Esophagus (tissue), 2 donors: ENCODE data around the gene SPRED1. TPM values are rescaled to one million over a fixed set of nuclear protein-coding genes. Genes with fewer than 3 reads are reported as not detected.

ENCODE experiments used
- H3K27ac ChIP-seq, 2 donors: one replicate each; pipeline ENCODE4 v1.5.1; 2013; ENCODE audit warnings: low read depth in 2 of 2, mild to moderate bottlenecking in 2 of 2, inconsistent platforms in 1 of 2, low read length in 1 of 2, moderate library complexity in 1 of 2
- H3K27me3 ChIP-seq, 2 donors: one replicate each; pipeline ENCODE4 v1.6.1; 2013; ENCODE audit warnings: low read length in 2 of 2, control low read depth in 1 of 2, mild to moderate bottlenecking in 1 of 2; ENCODE audit not compliant: insufficient read depth in 2 of 2, control insufficient read depth in 1 of 2
- H3K36me3 ChIP-seq, 2 donors: one replicate each; pipeline ENCODE4 v1.6.1; 2013; ENCODE audit warnings: low read length in 1 of 2; ENCODE audit not compliant: control insufficient read depth in 2 of 2, insufficient read depth in 2 of 2
- H3K4me1 ChIP-seq, 2 donors: one replicate each; pipeline ENCODE4 v1.6.1; 2013; ENCODE audit warnings: low read length in 1 of 2; ENCODE audit not compliant: control insufficient read depth in 2 of 2, insufficient read depth in 2 of 2
- H3K4me3 ChIP-seq, 2 donors: one replicate each; pipeline ENCODE4 v1.5.1; 2013; ENCODE audit warnings: low read length in 2 of 2, mild to moderate bottlenecking in 2 of 2, low read depth in 1 of 2, moderate library complexity in 1 of 2
- H3K9me3 ChIP-seq, 2 donors: one replicate each; pipeline ENCODE4 v1.6.1; 2013; ENCODE audit warnings: mild to moderate bottlenecking in 2 of 2, low read depth in 1 of 2, low read length in 1 of 2, moderate library complexity in 1 of 2; ENCODE audit not compliant: control insufficient read depth in 2 of 2, insufficient read depth in 1 of 2
- WGBS, 2 donors: extraction: QIAGEN DNeasy Blood & Tissue Kit; methylation state at CpG; one replicate each; pipeline ENCODE4 v1.1.7; 2013; 5-methylcytosine and 5-hydroxymethylcytosine counted together
- polyA plus RNA-seq, 2 donors: library from polyadenylated mRNA; stranded (reverse); fragments of 200-250 nt; gene quantifications; one replicate each; pipeline ENCODE4 v1.2.3, GENCODE V29; 2013
- donor health status: healthy with polysubstance abuse.
- donor health status: Bipolar disorder and iron deficiency.

Gene SPRED1
- polyA plus RNA-seq, 2 donors: 1.7 to 2.3 TPM

DNA sequence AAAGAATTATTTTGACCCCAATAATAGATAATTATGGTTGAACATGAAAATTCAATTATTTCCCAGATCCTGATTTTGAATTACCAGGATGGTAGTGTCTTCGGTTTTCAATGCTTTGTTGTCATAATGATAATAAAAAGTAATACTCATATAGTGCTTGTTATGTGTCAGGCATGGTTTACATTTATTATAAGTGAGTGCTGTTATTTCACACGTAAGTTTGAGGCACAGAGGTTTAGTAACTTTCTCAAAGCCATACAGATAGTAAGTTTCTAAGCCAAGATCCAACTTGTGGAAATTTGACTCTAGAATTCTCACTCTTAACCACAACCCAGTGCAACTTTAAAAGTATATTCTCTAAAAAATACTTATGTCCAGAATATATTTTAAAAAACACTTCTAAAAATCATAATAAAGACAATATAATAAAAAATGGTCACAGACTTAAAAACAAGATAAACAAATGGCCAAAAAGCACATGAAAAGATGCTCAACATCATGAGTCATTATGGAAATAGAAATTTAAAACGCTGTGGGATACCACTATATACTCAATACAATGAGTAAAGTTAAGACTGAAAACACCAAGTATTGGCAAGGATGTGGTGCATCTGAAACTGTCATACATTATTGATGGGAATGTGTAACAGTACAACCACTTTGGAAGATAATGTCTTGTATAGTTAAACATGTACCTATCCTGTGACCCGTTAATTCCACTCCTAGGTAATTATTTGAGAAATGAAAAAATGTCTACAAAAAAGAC lies 45.2 kb downstream of the SPRED1 start:
- H3K4me1 ChIP-seq: no peaks in the 10 kb centered on the region

DNA sequence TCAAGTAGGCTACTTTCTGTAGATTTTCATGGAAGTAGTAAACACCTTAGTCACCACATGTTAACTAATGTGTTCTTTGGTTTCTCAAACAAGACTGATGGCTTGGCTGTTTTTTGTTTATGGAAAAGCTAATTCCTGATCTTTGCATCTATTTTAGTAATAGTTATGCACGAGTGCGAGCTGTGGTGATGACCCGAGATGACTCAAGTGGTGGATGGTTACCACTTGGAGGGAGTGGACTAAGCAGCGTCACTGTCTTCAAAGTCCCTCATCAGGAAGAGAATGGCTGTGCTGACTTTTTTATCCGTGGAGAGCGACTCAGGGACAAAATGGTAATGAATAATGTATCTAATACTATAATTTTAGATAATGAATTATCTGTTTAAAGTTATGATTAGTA lies 46.6 kb downstream of the SPRED1 start:
- WGBS, 2 donors: 83 to 86% methylated on average over 6 of the region's 6 CpGs
- no peaks in the 10 kb centered on the region for H3K4me1 ChIP-seq

More for the DNA sequence above, 45.2 kb downstream of the SPRED1 start:
- Histone ChIP-seq H3K4me3 (no peak overlapping the region), H3K27me3 (no peaks in the 10 kb centered on the region), H3K9me3 (no peaks in the 10 kb centered on the region), H3K27ac (no peak overlapping the region), H3K36me3 (peaks cover 0 to 2% of the 10 kb centered on the region in 2 donors)
- 59 to 64% methylated on average over 4 of the region's 4 CpGs for WGBS, 2 donors

DNA sequence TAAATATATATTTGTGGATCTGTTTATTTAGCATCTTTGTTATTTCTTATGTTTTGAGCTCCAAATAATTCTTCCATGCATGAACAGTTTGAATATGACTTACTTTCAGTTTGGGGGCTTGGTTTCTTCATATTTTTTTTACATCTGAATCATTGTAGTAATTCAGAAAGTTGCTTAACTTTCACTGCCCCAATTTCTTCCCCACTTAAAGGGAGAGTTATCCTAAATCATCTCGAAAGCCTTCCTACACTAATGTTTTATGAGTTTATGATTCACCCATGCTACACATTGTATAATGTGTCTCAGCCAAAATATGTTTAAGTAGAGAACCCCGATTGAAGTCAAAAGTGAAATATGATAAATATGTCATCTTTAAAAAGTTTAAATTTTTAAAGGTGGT lies 47.8 kb downstream of the SPRED1 start:
- no peaks in the 10 kb centered on the region for H3K4me1 ChIP-seq
- H3K27me3 ChIP-seq: no peaks in the 10 kb centered on the region
- peaks cover 0 to 2% of the 10 kb centered on the region in 2 donors for H3K36me3 ChIP-seq
- no peak overlapping the region for H3K27ac ChIP-seq
- WGBS, 2 donors: 71 to 78% methylated on average over 2 of the region's 2 CpGs
- no peak overlapping the region for H3K4me3 ChIP-seq
- H3K9me3 ChIP-seq: no peaks in the 10 kb centered on the region

More for the DNA sequence above, 46.6 kb downstream of the SPRED1 start:
- H3K27ac ChIP-seq: no peak overlapping the region
- H3K9me3 ChIP-seq: no peaks in the 10 kb centered on the region
- no peaks in the 10 kb centered on the region for H3K27me3 ChIP-seq
- H3K36me3 ChIP-seq: peaks cover 0 to 2% of the 10 kb centered on the region in 2 donors
- no peak overlapping the region for H3K4me3 ChIP-seq

DNA sequence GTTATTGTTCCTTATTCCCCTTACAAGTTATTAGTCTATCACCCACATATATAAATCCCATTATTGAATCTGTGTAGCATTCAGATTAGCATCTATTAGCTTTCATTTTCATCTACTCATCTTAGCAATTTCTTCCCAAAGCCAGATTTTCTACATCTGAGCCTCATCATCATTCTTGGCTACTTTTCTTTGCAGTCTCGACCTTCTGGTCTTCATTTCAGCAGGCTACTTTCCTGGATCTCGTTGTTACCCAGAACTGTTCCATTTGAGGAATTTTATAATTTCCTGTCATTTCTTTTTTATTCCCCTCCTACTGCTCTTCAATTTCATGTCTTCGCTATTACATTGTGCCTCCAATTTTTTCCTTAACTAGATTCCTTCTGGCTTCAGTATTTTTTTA lies 51.8 kb downstream of the SPRED1 start:
- Histone ChIP-seq H3K27ac (no peak overlapping the region), H3K27me3 (no peaks in the 10 kb centered on the region), H3K4me1 (no peaks in the 10 kb centered on the region), H3K9me3 (no peaks in the 10 kb centered on the region), H3K4me3 (no peak overlapping the region), H3K36me3 (peaks cover 0 to 2% of the 10 kb centered on the region in 2 donors)
- WGBS, 2 donors: 63 to 78% methylated on average over 3 of the region's 3 CpGs

DNA sequence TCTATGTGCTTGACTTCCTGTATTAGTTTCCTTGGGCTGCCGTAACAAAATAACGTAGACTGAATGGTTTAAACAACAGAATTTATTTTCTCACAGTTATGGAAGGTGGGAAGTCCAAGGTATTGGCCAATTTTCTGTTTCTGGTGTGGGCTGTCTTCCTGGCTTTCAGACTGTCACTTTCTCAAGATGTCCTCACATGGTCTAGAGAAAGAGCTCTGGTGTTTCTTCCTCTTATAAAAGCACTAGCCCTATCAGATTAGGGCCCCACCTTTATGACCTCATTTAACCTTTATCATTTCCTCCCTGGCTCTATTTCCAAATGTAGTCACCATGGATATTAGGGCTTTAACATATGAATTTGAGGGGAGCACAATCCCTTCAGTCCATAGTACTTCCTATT lies 54.6 kb downstream of the SPRED1 start:
- H3K27me3 ChIP-seq: no peaks in the 10 kb centered on the region
- H3K9me3 ChIP-seq: no peaks in the 10 kb centered on the region
- no peak overlapping the region for H3K4me3 ChIP-seq
- WGBS, 2 donors: 87 to 89% methylated on average over 2 of the region's 2 CpGs
- no peak overlapping the region for H3K27ac ChIP-seq
- H3K4me1 ChIP-seq: no peaks in the 10 kb centered on the region
- peaks cover 0 to 2% of the 10 kb centered on the region in 2 donors for H3K36me3 ChIP-seq

DNA sequence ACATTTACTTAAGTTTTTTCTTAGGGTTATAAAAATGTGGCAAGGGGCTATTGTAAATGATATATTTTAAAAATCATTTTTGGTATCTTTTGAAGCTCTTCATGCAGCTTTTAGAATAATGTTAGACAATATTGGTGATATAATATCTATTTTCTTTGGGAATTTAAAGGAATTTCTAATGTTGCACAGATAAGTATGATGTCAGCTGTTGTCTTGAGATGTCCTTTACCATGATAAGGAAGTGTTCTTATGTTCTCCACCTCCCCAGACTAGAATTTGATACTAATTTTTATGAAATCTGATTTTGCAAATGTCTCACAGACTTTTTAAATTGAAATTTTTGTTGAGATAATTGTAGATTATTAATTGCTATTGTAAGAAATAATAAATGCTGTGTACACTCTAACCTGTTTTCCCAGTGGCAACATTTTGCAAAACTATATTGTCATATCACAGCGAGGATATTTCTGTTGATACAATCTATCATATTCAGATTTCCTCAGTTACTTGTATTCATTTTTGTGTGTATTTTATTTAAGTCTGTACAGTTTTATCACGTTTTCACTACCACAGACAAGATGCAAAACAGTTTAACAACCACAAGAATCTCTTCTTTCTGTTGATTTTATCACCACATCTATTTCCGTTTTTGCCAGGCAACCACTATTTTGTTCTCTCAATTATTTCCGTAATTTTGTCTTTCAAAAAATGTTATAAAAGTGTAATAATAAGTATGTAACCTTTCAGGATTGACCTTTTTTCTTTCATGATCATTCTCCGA lies 55.4 kb downstream of the SPRED1 start:
- Histone ChIP-seq H3K36me3 (no peaks in the 10 kb centered on the region), H3K4me1 (no peaks in the 10 kb centered on the region), H3K4me3 (no peak overlapping the region), H3K27ac (no peak overlapping the region), H3K9me3 (no peaks in the 10 kb centered on the region), H3K27me3 (no peaks in the 10 kb centered on the region)
- 79 to 82% methylated on average over 5 of the region's 5 CpGs for WGBS, 2 donors

DNA sequence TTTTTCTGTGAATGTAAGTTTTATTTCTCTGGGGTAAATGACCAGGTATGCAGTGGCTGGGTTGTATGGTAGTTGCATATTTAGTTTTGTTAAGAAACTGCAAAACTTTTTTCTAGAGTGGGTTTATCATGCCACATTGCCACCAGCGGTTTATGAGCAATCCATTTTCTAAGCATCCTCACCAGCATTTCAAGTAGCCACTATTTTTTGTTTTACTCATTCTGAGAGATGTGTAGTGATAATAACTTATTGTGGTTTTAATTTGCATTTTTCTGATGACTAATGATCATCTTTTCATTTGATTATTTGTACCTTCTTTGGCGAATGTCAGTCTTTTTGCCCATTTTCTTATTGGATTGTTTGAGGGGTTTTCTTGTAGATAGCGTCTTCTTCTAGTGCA lies 56.2 kb downstream of the SPRED1 start:
- Histone ChIP-seq H3K4me3 (no peak overlapping the region), H3K27ac (no peak overlapping the region), H3K4me1 (no peaks in the 10 kb centered on the region), H3K36me3 (no peaks in the 10 kb centered on the region), H3K9me3 (no peaks in the 10 kb centered on the region), H3K27me3 (no peaks in the 10 kb centered on the region)
- WGBS, 2 donors: 83 to 88% methylated on average over 3 of the region's 3 CpGs

DNA sequence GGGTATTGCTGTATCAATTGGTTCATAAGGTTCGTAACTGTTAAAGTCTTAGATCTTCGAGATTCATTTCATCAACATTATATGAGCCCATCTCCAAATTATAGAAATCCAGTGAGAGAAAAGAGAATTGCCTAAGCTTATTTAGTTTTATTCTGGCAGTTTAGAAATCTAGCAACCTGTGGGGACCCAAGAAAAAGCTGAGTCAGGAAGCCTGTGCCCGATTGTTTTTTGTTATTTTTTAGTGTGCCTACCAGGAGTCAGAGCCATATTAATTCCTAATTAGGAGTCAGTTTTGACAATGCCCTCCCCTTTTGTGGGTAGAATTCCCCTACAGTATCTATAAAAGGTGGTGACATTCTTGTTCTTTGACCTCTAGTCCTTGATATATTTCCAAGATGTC lies 59.6 kb downstream of the SPRED1 start:
- no peak overlapping the region for H3K4me3 ChIP-seq
- 86% methylated on average over 3 of the region's 3 CpGs for WGBS, 2 donors
- no peaks in the 10 kb centered on the region for H3K27me3 ChIP-seq
- no peaks in the 10 kb centered on the region for H3K36me3 ChIP-seq
- H3K4me1 ChIP-seq: no peaks in the 10 kb centered on the region
- no peak overlapping the region for H3K27ac ChIP-seq
- H3K9me3 ChIP-seq: no peaks in the 10 kb centered on the region

DNA sequence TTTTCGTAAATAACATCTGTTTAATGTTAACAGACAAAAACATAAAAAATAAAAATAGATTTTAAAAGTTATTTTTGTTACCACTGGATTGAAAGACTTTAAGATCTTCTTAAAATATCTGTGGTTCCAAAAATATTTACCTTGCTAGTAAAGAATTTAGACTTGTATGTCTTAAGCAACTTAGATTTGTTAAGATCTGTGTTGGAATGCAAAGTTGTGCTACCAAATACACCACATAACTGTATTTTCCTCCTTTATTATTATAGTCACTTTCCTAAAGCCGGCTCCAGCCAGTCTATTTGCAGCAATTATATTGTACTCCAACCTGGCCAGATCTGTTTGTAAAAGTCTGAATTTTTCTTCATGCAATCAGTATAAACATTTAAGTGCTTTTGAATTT lies 63.7 kb downstream of the SPRED1 start:
- 86 to 87% methylated on average over 2 of the region's 2 CpGs for WGBS, 2 donors
- Histone ChIP-seq H3K27ac (no peak overlapping the region), H3K27me3 (no peaks in the 10 kb centered on the region), H3K36me3 (no peaks in the 10 kb centered on the region), H3K9me3 (no peaks in the 10 kb centered on the region), H3K4me1 (no peaks in the 10 kb centered on the region), H3K4me3 (no peak overlapping the region)
